GM13976 (cell line): ENCODE data around the gene FJX1.

ENCODE experiments used
- DNase-seq: peaks from one replicate; pipeline ENCODE4 v3.0.0; 2012; ENCODE audit warnings: low spot score
- in situ Hi-C: fragments of 300-500 bp; cut with MboI; formaldehyde crosslinking; loops from one replicate; pipeline ENCODE4 v1.12.0; 2022; ENCODE audit warnings: low sequenced_read_pairs, mixed read lengths, inconsistent platforms; ENCODE audit not compliant: unreplicated experiment
- TF ChIP-seq, protein P1 (sequence below): IDR thresholded peaks from 2 replicates; pipeline ENCODE4 v1.5.1; 2012; ENCODE audit warnings: borderline replicate concordance, mild to moderate bottlenecking; ENCODE audit not compliant: insufficient read depth; ENCODE audit errors: extremely low read depth, missing control alignments, control extremely low read depth

The FJX1 gene

GRCh38 chr11:35590412-35590811 is 27.8 kb upstream of the FJX1 start:
- DNase-seq: no peak
- TF ChIP-seq, protein P1, sequence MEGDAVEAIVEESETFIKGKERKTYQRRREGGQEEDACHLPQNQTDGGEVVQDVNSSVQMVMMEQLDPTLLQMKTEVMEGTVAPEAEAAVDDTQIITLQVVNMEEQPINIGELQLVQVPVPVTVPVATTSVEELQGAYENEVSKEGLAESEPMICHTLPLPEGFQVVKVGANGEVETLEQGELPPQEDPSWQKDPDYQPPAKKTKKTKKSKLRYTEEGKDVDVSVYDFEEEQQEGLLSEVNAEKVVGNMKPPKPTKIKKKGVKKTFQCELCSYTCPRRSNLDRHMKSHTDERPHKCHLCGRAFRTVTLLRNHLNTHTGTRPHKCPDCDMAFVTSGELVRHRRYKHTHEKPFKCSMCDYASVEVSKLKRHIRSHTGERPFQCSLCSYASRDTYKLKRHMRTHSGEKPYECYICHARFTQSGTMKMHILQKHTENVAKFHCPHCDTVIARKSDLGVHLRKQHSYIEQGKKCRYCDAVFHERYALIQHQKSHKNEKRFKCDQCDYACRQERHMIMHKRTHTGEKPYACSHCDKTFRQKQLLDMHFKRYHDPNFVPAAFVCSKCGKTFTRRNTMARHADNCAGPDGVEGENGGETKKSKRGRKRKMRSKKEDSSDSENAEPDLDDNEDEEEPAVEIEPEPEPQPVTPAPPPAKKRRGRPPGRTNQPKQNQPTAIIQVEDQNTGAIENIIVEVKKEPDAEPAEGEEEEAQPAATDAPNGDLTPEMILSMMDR: no peak
- in situ Hi-C loops: no loop called here

DNA sequence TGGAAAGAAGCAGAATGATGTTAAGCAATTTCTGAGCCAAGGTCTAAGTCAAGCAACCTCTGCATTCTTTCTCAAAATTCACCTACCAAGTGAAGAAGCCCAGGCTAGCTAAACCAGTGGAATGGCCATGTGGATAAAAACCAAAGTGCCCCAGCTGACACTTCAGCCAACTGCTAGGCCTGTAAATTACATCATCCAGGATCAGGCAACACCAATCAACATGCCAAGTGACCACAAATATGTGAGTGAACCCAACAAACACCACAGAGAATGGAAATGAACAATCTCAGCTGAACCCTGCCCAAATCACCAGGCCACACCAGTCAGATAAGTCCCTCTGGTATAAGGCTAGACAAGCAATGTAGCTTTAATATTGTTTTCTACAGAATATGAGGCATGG is 25.1 kb upstream of the FJX1 start:
- in situ Hi-C loops: no loop called here
- DNase-seq: no peak
- TF ChIP-seq, protein P1: no peak

DNA sequence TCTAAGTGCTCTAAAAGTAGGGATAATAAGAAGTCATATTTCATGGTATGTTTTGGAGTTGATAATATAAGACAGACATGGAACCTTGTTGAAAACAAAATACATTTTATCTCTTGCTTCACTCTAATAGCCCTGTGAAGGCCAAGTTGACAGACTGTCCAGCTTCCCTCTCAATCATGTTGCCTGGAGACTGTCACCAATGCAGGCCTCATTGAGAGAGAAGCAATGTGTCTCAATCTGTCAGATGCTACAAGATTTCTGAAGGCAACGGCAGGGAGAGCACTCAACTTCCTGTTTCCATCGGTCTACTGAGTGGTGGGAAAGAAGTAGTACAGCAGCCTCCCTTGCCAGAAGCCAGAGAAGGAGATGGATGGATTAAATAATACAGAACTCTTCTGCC is 23.6 kb upstream of the FJX1 start:
- TF ChIP-seq, protein P1: no peak
- no peak for DNase-seq
- in situ Hi-C loops: no loop called here

DNA sequence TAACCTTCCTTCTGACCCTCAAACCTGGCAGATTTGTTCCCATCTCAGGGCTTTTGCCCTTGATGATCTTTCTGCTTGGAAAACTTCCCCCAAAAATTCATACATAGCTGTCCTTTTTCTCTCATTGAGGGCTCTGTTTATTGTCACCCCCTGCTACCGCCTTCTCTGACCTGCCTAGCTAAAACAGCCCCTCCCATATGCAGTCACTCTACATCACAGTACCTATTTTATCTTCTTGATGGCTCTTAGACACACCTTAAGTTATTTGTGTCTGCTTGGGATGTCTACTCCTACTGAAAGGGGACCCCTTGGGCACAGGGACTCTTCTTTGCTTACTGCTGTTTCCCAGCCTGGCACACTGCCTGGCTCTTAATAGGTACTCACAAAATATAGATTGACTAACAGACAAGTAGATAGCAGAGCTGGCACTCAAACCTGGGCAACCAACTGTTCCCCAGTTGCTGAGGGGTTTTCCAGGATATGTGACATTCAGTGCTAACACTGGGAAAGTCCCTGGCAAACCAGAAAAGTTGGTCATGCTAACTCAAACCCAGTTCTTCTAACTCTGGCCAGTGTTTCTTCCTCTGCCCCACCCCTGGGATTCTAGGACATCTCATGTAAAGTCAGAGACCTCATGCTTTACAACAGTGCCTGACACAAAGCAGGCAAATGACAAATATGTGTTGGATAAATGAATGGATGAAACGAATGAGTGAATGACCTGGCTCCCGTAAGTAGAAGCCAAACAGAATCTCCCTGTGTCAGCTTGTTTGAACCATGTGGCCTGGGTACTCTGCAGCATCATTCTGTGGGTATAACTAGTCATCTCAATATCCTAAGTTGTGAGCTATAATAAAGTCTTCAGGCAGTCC is 19.8 kb upstream of the FJX1 start:
- TF ChIP-seq, protein P1: no peak
- peak; percentile 31 for DNase-seq
- in situ Hi-C loops: no loop called here

- TF ChIP-seq, protein P1: no peak
- in situ Hi-C loops: loop anchor here (25.0 kb wide), 2 partner anchors 212 to 437 kb away; no protein-coding TSS in a partner anchor
- no peak for DNase-seq
Observed at GRCh38 chr11:35600331-35600838, 17.9 kb upstream of the FJX1 start.

DNA sequence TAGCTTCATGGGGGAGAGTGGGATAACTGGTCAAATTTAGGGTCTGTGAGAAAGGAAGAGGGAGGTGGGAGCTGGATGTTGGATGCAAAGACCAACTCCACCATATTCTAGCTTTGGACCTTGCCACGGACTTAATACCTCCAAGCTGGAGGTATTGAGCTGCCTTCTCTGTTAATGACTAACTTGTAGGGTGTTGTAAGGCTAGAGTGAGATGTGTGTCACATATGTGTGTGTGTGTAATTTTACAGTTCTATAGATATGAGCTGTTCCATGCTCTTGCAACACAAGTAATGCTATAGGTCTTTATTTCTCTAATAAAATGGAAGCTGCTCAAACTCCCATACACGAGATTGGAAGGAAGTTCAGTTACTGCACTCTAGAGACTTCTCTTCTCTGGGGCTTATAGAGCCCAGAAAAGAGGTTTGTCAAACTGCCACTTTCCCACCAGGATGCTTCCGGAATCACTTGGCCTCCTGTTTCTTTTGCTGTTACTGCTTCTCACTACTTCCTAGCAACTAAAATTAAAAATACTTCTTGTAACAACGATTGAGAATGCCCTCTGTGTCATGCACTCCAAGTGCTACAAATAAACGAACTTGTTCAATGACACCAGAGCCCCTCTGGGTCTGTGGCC is 16.0 kb upstream of the FJX1 start:
- TF ChIP-seq, protein P1: no peak
- in situ Hi-C loops: loop anchor here (25.0 kb wide), 2 partner anchors 210 to 435 kb away; no protein-coding TSS in a partner anchor
- DNase-seq: no peak
